ENCODE results near the gene CCDC174.

CCDC174 gene

DNA sequence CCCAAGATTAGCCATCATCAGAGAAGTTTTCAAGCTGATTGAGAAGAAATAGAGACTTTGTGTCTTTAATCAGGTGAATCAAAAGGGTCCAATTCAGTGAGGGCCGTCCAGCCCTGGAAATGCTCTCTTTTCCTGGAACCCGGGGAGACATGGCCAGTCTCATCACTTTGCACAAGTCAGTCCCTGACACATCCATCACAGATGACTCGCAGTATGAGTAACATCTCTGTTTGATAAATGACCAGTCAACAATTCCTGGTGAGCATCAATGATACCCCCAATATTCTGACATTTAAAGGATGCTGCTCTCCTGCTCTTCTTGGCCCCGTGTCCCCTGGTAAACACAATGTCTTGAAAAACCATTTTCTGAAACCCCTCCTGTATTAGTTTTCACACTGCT is 50.1 kb downstream of the CCDC174 start:
- no peak for DNase-seq (ENCODE audit: low read depth in 2 of 2)

DNA sequence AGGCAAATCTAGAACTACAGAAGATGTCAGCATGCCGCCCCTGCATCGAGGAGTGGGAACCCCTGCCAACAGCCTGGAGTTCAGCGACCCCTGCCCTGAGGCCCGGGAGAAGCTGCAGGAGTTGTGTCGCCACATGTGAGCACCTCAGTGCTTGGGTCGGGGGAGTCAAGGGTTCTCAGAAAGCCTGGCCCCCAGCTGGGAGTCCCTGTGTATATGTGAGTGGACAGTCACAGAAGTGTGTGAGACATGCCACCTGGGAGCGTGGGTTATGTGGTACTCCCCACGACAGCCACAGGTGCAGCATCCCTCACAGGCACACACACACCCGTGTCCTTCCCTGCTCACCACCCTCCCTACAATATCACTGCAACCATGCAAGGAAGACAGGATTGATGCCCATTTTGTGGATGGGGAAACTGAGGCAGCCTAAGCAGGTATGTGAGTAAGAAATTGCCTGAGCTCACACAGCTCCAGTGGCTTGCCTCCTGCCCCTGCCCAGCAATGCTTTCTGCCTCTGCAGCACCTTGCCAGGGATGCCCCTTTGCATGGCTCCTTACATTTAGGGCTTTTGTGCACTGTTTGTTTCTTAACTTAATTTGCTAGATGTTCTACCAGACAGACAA is 51.7 kb downstream of the CCDC174 start:
- no peak for DNase-seq (ENCODE audit: low read depth in 2 of 2)

DNA sequence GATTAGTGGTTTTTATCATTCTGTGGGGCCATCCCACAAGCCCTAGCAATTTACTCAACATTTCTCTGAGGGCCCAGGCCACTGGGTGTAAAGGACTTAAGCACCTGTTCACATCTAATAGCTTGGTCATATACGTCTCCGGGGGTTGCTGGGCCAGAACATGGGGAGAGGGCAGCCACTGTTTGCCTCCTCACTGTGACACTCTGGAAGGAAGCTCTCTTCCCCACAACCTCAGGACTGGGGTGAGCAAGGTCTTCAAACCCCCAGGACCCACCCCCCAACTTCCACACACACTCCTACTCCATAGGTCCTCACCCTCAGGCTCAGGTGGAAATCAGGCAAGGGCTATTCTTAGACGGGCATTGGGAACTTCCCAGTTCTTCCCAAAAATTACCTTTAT is 52.2 kb downstream of the CCDC174 start:
- no peak for DNase-seq (ENCODE audit: low read depth in 2 of 2)

DNA sequence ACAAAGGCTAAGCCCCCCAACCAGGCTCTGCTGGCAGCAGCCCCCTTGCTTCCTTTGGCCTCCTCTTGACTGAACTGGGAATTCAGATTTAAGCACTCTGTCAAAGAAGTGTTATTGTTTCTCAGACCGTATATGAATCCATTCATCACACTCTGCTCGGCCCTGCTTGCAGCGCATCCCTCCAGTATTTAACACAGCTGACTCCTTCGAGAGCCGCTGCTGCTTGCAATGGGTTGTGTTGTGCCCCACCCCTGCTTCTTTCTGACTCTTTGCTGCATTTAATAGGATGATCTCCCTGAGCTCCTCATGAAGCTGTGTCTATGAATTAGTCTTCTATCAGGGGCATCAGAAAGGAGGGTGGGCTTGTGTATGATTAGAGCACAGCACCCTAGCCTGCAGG is 54.5 kb downstream of the CCDC174 start:
- DNase-seq (ENCODE audit: low read depth in 2 of 2), result no peak

DNA sequence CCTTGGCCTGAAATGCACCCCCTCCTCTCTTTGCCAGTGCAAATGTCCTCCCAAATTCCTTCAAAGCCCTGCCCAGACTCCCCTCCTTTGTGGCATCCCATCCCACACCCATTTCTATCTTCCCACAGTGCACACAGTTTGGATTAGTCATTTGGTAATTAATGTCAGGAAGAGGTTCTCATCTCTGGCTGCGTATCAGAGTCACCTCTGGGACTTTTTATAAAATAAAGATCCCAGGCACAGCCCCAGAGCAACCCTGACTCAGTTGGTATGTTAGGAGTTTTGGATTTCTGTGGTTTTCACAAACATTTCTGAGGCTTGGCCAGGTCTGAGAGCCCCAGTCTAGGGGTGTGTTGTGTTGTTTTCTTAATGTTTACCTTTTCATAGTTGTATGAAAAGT is 65.0 kb downstream of the CCDC174 start:
- no peak for DNase-seq (ENCODE audit: low read depth in 2 of 2)

DNA sequence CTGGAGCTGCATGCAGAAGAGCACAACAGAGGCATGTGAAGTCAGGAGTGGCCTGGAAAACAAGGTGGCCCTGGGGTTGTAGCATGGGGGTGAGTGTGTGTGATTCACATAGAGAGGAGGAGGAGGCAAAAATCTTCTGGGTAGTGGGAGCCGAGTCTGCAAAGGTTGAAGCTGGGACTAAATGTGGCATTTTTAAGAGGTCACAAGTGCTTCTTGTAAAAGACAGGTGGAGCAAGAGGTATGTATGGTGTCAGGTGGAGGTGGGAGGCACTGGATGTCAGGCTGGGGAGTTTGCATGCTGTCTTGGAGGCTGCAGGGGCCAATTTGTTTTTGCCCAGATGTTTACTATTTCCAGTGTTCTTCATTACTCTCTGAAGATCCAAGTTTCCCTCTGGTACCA is 65.7 kb downstream of the CCDC174 start:
- DNase-seq (ENCODE audit: low read depth in 2 of 2), result no peak

DNA sequence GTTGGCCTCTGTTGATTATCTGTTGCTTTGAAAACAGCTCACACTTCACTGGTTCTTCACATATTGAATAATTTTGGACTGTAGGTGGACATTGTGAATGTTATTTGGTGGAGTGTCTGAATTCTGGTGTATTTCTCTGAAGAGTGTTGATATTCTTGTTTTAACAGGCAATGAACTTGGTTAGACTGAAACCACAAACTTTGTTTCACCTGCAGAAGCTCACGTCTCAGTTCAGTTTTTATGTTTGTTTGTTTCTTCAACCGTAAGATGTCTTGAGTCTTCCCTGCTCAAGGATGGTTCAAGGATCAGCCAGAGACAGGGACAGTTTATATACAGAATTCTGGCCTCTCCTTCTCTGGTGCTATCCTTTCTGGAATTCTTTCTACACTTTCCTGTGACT is 67.0 kb downstream of the CCDC174 start:
- DNase-seq (ENCODE audit: low read depth in 2 of 2), result no peak

DNA sequence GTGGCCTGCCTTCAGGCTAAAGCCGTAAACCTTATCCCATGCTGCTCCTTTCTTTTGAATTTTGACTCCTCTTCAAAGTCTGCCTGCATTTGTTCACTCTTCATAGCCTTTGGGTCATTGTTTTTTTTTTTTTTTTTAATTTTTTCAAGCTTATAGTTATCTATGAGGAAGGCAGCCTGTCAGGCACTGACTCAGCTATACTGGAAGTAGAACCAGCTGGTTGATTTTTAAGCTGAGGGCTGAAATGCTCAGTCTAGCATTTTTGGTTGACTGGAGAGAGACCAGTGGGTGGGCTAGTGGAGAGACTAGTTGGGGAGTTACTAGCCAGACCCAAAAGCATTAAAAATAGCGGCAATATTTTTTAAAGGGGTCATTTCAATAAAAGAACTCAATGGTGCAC is 67.4 kb downstream of the CCDC174 start:
- DNase-seq (ENCODE audit: low read depth in 2 of 2), result no peak

DNA sequence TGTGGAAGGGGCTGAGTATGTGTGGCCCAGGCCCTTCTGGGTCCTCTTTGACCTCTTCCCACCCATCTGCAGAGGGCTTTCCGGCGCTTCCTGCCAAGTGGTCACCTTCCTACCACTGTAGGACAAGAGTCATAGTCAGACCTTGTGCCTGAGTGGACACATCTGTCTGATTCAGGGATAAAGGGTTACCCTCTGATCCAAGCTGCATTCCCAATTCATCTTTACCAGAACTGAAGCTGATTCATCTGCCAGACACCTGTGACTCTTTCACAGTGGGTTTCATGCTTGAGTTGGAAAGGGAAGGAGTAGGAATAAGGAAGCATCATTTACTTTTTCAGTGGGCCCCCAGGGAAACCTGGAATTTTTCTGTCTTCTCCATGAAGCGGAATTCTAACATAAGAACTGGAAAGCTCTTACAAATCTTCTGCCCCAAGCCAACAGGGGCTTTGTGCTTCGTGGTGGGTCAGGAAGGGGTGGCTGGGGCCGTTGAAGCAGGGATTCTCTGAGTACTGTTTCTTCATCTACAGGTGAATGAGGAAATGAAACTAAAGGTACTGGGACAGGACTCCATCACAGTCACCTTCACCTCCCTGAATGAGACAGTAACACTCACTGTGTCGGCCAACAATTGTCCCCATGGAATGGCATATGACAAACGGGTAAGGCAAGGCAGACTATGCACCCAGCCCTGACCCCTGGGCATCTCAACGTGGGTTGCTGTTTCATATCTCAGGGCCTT is 69.7 kb downstream of the CCDC174 start:
- no peak for DNase-seq (ENCODE audit: low read depth in 2 of 2)

All from fibroblast of skin of left biceps (primary cell).